DMS79 treated with DMSO at 0.1 percent for 48 hours (cell line): Measurements from ENCODE around the gene ZNF57.
"Not testable (repeated sequence)": the region's sequence is repeated elsewhere in the genome, so short reads cannot be mapped to it uniquely, and the experiment has no call there.

Source experiments
- DNase-seq: peaks from one replicate; lab custom pipeline; 2025; lab: John Stamatoyannopoulos, UW

Gene ZNF57

GRCh38 chr19:2952953-2953481, 52.3 kb downstream of the ZNF57 start:
- DNase-seq: peak; percentile 60

GRCh38 chr19:2957160-2957559, 56.4 kb downstream of the ZNF57 start:
- DNase-seq: no peak

- no peak for DNase-seq
These were observed 59.4 kb downstream of the ZNF57 start for GRCh38 chr19:2960120-2960519.

- DNase-seq: peak; percentile 79
These were observed 61.4 kb downstream of the ZNF57 start for GRCh38 chr19:2962018-2962670.

GRCh38 chr19:2963122-2963521, 62.4 kb downstream of the ZNF57 start:
- DNase-seq: no peak

GRCh38 chr19:2963631-2964030, 62.9 kb downstream of the ZNF57 start:
- not testable (repeated sequence) for DNase-seq

GRCh38 chr19:2964874-2965273, 64.1 kb downstream of the ZNF57 start:
- no peak for DNase-seq

GRCh38 chr19:2967972-2968371, 67.2 kb downstream of the ZNF57 start:
- no peak for DNase-seq
